Gastroesophageal sphincter (tissue), 3 donors: ENCODE measurements around the gene HES3.

Source experiments
- POLR2AphosphoS5 ChIP-seq: sonication (generic); formaldehyde crosslinking; IDR thresholded peaks from one replicate; pipeline ENCODE4 v1.6.1; 2017; ENCODE audit warnings: antibody characterized with exemption
- TF ChIP-seq, protein P1 (sequence below), 4 experiments: fragments of 200-600 bp in 2 of 4; fragments of 450-650 bp in 2 of 4; sonication (generic) in 1 of 4; IDR thresholded peaks; one replicate each; pipeline ENCODE4 v1.5.1; 2017 to 2019; ENCODE audit warnings: antibody characterized with exemption in 4 of 4, mild to moderate bottlenecking in 2 of 4, moderate library complexity in 2 of 4

GRCh38 chr1:6198646-6199297 is 45.2 kb upstream of the HES3 start:
- no peak for TF ChIP-seq POLR2AphosphoS5
- TF ChIP-seq, protein P1, sequence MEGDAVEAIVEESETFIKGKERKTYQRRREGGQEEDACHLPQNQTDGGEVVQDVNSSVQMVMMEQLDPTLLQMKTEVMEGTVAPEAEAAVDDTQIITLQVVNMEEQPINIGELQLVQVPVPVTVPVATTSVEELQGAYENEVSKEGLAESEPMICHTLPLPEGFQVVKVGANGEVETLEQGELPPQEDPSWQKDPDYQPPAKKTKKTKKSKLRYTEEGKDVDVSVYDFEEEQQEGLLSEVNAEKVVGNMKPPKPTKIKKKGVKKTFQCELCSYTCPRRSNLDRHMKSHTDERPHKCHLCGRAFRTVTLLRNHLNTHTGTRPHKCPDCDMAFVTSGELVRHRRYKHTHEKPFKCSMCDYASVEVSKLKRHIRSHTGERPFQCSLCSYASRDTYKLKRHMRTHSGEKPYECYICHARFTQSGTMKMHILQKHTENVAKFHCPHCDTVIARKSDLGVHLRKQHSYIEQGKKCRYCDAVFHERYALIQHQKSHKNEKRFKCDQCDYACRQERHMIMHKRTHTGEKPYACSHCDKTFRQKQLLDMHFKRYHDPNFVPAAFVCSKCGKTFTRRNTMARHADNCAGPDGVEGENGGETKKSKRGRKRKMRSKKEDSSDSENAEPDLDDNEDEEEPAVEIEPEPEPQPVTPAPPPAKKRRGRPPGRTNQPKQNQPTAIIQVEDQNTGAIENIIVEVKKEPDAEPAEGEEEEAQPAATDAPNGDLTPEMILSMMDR (IDR thresholded peaks at IDR 0.05): no peak
